Measurements from ENCODE around the gene ZNF771. TPM values are rescaled to one million over a fixed set of nuclear protein-coding genes. Genes with fewer than 3 reads are reported as not detected.

The ZNF771 gene
- total and polyA plus RNA-seq, 2 experiments from 2014 or later: 10.8 to 12.0 TPM

DNA sequence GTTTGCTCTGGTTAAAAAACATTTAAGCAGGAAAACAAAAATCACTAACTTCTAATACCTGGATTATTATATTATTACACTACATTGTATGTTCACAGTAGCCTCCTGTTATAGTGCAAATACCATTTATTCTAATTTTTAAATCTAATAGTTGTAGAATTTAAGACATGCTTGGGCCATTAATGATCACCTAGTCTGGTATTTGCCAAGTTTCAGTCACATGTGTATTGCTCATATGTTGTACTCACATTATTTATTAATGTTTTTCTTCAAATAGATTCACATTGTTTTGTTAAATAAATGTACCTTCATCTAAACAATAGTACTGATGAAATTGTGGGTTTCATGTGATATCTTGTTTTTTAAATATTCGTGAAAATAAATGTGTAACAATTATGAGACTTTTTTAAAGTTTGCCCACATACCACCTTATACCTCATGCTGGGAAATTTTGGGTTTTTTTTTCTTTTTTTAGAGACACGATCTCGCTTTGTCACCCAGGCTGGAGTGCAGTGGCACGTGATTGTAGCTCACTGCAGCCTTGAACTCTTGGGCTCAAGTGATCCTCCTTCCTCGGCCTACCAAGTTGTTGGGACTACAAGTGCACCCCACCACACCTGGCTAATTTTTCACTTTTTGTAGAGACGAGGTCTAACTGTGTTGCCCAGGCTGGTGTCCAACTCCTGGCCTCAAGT lies 5.9 kb downstream of the ZNF771 start:
- H3K27ac Mint-ChIP-seq: no peak overlapping the region
- no peak for ATAC-seq
- H3K4me2 ChIP-seq: no peak overlapping the region
- no peaks in the 10 kb centered on the region for H3K27me3 ChIP-seq (ENCODE audit: insufficient read depth)
- H3K9me3 Mint-ChIP-seq: no peaks in the 10 kb centered on the region
- H3K27me3 Mint-ChIP-seq (ENCODE audit: insufficient read depth, low read depth, poor library complexity): peaks cover 16% of the 10 kb centered on the region
- H2AFZ ChIP-seq: no peak overlapping the region
- H3K27ac ChIP-seq (ENCODE audit: low read depth): no peak overlapping the region
- H3K4me3 ChIP-seq: no peak overlapping the region
- H3K36me3 ChIP-seq (ENCODE audit: insufficient read depth): peaks cover 3% of the 10 kb centered on the region; the same call in 1 of the 2 replicates
- TF ChIP-seq ZNF331 (CRISPR knock-in tag; IDR thresholded peaks at IDR 0.05; ENCODE audit: low read depth) (no peak), ZNF114 (CRISPR knock-in tag; IDR thresholded peaks at IDR 0.05) (no peak), CREB1 (CRISPR knock-in tag; IDR thresholded peaks at IDR 0.05; ENCODE audit: low read depth) (no peak), EZH2phosphoT487 (IDR thresholded peaks at IDR 0.05; ENCODE audit: unreplicated experiment) (no peak), POLR2AphosphoS5 (IDR thresholded peaks at IDR 0.05; ENCODE audit: low read depth) (no peak), EZH2 (IDR thresholded peaks at IDR 0.05; ENCODE audit: low read depth, unreplicated experiment) (no peak), NANOG (IDR thresholded peaks at IDR 0.05; ENCODE audit: borderline replicate concordance) (no peak)
- TF ChIP-seq, protein P1, sequence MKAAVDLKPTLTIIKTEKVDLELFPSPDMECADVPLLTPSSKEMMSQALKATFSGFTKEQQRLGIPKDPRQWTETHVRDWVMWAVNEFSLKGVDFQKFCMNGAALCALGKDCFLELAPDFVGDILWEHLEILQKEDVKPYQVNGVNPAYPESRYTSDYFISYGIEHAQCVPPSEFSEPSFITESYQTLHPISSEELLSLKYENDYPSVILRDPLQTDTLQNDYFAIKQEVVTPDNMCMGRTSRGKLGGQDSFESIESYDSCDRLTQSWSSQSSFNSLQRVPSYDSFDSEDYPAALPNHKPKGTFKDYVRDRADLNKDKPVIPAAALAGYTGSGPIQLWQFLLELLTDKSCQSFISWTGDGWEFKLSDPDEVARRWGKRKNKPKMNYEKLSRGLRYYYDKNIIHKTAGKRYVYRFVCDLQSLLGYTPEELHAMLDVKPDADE (IDR thresholded peaks at IDR 0.05): no peak
- TF ChIP-seq, protein P2, sequence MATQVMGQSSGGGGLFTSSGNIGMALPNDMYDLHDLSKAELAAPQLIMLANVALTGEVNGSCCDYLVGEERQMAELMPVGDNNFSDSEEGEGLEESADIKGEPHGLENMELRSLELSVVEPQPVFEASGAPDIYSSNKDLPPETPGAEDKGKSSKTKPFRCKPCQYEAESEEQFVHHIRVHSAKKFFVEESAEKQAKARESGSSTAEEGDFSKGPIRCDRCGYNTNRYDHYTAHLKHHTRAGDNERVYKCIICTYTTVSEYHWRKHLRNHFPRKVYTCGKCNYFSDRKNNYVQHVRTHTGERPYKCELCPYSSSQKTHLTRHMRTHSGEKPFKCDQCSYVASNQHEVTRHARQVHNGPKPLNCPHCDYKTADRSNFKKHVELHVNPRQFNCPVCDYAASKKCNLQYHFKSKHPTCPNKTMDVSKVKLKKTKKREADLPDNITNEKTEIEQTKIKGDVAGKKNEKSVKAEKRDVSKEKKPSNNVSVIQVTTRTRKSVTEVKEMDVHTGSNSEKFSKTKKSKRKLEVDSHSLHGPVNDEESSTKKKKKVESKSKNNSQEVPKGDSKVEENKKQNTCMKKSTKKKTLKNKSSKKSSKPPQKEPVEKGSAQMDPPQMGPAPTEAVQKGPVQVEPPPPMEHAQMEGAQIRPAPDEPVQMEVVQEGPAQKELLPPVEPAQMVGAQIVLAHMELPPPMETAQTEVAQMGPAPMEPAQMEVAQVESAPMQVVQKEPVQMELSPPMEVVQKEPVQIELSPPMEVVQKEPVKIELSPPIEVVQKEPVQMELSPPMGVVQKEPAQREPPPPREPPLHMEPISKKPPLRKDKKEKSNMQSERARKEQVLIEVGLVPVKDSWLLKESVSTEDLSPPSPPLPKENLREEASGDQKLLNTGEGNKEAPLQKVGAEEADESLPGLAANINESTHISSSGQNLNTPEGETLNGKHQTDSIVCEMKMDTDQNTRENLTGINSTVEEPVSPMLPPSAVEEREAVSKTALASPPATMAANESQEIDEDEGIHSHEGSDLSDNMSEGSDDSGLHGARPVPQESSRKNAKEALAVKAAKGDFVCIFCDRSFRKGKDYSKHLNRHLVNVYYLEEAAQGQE (IDR thresholded peaks at IDR 0.05; ENCODE audit: unreplicated experiment): no peak
- TF ChIP-seq, protein P3, sequence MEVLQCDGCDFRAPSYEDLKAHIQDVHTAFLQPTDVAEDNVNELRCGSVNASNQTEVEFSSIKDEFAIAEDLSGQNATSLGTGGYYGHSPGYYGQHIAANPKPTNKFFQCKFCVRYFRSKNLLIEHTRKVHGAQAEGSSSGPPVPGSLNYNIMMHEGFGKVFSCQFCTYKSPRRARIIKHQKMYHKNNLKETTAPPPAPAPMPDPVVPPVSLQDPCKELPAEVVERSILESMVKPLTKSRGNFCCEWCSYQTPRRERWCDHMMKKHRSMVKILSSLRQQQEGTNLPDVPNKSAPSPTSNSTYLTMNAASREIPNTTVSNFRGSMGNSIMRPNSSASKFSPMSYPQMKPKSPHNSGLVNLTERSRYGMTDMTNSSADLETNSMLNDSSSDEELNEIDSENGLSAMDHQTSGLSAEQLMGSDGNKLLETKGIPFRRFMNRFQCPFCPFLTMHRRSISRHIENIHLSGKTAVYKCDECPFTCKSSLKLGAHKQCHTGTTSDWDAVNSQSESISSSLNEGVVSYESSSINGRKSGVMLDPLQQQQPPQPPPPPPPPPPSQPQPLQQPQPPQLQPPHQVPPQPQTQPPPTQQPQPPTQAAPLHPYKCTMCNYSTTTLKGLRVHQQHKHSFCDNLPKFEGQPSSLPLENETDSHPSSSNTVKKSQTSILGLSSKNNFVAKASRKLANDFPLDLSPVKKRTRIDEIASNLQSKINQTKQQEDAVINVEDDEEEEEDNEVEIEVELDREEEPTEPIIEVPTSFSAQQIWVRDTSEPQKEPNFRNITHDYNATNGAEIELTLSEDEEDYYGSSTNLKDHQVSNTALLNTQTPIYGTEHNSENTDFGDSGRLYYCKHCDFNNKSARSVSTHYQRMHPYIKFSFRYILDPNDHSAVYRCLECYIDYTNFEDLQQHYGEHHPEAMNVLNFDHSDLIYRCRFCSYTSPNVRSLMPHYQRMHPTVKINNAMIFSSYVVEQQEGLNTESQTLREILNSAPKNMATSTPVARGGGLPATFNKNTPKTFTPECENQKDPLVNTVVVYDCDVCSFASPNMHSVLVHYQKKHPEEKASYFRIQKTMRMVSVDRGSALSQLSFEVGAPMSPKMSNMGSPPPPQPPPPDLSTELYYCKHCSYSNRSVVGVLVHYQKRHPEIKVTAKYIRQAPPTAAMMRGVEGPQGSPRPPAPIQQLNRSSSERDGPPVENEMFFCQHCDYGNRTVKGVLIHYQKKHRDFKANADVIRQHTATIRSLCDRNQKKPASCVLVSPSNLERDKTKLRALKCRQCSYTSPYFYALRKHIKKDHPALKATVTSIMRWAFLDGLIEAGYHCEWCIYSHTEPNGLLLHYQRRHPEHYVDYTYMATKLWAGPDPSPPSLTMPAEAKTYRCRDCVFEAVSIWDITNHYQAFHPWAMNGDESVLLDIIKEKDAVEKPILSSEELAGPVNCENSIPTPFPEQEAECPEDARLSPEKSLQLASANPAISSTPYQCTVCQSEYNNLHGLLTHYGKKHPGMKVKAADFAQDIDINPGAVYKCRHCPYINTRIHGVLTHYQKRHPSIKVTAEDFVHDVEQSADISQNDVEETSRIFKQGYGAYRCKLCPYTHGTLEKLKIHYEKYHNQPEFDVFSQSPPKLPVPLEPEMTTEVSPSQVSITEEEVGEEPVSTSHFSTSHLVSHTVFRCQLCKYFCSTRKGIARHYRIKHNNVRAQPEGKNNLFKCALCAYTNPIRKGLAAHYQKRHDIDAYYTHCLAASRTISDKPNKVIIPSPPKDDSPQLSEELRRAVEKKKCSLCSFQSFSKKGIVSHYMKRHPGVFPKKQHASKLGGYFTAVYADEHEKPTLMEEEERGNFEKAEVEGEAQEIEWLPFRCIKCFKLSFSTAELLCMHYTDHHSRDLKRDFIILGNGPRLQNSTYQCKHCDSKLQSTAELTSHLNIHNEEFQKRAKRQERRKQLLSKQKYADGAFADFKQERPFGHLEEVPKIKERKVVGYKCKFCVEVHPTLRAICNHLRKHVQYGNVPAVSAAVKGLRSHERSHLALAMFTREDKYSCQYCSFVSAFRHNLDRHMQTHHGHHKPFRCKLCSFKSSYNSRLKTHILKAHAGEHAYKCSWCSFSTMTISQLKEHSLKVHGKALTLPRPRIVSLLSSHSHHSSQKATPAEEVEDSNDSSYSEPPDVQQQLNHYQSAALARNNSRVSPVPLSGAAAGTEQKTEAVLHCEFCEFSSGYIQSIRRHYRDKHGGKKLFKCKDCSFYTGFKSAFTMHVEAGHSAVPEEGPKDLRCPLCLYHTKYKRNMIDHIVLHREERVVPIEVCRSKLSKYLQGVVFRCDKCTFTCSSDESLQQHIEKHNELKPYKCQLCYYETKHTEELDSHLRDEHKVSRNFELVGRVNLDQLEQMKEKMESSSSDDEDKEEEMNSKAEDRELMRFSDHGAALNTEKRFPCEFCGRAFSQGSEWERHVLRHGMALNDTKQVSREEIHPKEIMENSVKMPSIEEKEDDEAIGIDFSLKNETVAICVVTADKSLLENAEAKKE (CRISPR knock-in tag; IDR thresholded peaks at IDR 0.05): no peak
- peaks cover 45% of the 10 kb centered on the region for H3K36me3 Mint-ChIP-seq (ENCODE audit: low read depth)
- no peak for DNase-seq (ENCODE audit: low spot score)
- H3F3A ChIP-seq (replicated peaks; ENCODE audit: low read depth): peaks cover 29% of the 10 kb centered on the region
- H3K9me2 ChIP-seq (ENCODE audit: insufficient read depth): no peaks in the 10 kb centered on the region
- no peak overlapping the region for H3K4me3 Mint-ChIP-seq
- H3K79me2 ChIP-seq (replicated peaks; ENCODE audit: insufficient read depth): peaks cover 14% of the 10 kb centered on the region; the same call in 1 of the 2 replicates
- peaks cover 11% of the 10 kb centered on the region for H3K4me1 Mint-ChIP-seq
- peaks cover 29% of the 10 kb centered on the region for H4K20me1 ChIP-seq (replicated peaks; ENCODE audit: insufficient read depth)
- peaks cover 6% of the 10 kb centered on the region for H3K4me1 ChIP-seq (ENCODE audit: insufficient read depth)
